ENCODE measurements around the gene CPPED1. TPM values are rescaled to one million over a fixed set of nuclear protein-coding genes. Genes with fewer than 3 reads are reported as not detected.

CPPED1 gene
- total RNA-seq, 1 donor from 2014 or later: 22.1 TPM

DNA sequence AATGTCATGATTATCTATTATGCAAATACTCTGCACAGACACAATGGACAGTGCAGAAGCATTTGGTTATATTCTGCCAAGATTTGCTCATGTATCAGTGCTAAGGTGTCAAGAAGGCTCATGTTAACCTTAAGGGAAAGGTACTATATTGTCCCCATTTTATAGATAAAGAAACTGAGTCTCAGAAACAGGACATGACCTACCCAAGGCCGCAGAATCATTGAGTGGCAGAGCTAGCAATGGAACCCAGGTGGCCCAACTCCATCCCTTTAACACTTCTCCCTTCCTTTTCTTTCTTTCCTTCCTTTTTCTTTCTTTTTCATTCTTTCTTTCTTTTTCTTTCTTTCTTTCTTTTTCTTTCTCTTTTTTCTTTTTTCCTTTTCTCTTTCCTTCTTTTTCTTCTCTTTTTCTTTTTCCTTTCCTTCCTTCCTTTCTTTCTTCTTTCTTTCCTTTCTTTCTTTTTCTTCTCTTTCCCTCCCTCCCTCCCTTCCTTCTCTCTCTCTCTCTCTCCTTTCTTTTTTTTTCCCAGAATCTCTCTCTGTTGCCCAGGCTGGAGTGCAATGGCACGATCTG is 149.8 kb downstream of the CPPED1 start:
- intact Hi-C loops (cut with micrococcal nuclease): no loop called here

DNA sequence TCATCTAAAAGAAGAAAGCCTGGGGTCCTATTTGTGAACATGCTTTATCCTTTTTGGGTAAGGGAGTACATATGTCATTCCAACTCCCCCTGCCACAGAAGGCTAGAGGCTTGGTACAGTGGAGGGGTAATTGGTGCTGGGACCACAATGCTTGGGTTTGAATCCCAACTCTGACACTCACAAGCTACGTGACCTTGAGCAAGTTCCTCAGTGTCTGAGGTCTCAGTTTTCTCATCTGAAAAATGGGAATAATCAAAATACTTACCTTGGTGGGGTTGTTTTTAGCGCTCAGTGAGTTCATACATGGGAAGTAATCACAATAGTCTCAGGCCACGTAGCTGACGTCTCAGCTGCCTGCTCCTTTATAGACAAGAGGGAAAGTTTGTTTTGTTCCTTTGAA is 150.8 kb downstream of the CPPED1 start:
- intact Hi-C loops (cut with micrococcal nuclease): no loop called here

DNA sequence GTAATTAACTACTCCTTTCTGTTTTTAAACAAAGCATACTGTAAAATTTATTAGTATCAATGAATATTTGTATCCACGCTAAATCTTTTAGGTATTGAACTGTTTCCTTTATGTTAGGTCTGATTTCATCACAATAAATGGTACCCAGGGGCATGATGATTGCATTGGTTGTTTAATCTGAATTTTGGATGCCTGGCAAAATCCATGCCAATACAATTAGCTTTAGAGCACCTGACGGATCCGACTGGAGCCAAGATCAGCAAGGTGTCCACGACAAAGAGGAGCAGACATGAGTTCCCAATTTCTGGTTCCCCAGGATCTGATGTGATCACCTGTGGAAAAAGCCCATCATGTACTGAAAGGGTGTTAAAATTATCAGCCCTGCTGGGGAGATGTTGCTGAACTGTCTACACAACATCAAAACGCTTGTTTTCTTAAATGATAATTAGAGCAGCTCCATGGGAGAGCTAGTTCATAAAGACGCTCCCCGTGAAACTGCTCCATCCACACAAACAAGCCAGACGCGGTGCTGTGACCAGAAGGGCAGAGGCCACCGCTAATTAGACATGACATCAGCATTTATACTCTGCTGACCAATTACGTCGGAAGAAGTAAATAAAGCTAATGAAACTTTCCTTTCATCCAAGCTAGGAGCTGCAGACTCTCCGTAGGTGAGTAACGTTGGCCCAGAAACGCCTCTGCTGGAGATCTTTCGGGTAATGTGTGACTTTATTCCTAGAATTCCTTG is 151.7 kb downstream of the CPPED1 start:
- intact Hi-C loops (cut with micrococcal nuclease): no loop called here

DNA sequence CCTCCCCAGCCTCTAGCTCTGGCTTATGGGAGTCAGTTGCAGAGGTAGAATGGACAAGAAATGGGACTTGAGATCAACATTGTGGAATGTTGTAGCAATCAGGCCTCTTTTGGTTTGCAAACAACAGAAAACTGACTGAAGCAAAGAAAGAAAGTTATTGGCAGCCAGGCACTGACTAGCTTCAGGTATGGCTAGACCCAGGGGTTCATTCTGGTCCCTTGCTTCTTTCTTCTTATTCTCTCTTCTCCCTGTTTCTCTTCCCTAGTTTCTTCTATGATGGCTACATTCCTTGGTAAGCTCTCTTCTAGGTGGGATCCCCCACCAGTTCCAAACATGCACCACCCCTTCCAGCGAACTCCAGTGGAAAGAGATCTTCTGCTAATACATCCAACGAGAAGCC is 154.3 kb downstream of the CPPED1 start:
- intact Hi-C loops (cut with micrococcal nuclease): no loop called here

DNA sequence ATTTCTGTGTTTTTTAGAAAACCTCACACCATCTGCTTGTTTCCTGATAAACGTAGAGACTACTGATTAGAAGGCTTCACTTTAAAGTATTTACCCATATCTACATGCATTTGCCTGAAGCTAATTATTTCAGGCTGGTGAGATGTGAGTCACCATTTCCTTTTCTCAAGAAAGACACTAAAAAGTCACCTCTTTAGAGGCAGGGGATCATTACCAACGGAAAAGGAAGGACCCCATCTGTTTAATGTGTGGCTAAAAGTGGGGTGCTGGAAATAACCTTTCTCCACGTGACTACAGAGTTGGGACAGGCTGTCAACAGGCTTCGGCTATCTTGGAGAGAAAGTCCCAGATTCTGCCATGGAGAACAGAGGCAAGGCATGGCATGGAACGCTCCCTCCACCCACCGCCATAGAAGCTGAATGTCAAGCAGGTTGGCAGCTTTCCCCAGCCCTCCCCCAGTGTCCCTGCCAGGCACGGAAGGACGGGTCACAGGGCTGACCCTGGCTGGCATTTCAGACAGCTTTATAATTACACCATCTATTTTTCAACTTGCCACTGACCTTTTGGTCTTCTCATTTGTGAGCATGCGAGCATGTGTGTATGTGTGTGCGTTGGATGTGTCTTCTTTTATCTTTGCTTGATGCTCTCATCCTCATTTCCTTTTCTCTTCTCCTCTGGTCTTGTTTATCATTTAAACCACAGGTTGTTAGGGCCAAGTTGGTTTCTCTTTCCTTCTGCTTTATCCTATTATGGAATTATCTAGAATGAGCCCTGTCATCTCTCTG is 157.0 kb downstream of the CPPED1 start:
- intact Hi-C loops (cut with micrococcal nuclease): loop anchor here (1.0 to 2.0 kb wide), 3 partner anchors 104 to 156 kb away; partner anchors contain the start of gene CPPED1

- intact Hi-C loops (cut with micrococcal nuclease): loop anchor here (1.0 to 2.0 kb wide), 3 partner anchors 104 to 157 kb away; partner anchors contain the start of gene CPPED1
Observed at GRCh38 chr16:12646098-12646489, 157.6 kb downstream of the CPPED1 start.

DNA sequence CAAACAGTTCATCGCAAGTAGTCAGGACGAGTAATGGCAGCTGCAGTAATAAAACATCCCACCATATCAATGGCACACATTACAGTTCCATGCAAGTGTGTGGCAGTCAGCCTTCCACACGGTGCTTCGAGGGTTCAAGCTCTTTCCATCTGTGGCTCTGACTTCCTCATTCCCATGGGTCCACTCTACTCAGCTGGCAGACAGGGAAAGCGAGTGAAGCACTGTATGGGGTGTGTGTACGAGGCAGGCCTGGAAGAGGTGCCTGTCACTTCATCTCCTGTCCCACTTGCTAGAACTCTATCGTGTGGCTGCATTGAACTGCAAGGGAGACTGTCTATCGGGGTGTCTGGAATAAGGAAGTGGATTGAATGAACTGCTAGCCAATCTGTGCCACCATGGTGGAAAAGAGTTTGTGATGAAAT is 160.6 kb downstream of the CPPED1 start:
- intact Hi-C loops (cut with micrococcal nuclease): no loop called here

GRCh38 chr16:12639044-12639443 is 164.6 kb downstream of the CPPED1 start:
- intact Hi-C loops (cut with micrococcal nuclease): no loop called here

- intact Hi-C loops (cut with micrococcal nuclease): no loop called here
Observed at GRCh38 chr16:12637002-12637401, 166.7 kb downstream of the CPPED1 start.

- intact Hi-C loops (cut with micrococcal nuclease): no loop called here
Observed at GRCh38 chr16:12629271-12629670, 174.4 kb downstream of the CPPED1 start.

DNA sequence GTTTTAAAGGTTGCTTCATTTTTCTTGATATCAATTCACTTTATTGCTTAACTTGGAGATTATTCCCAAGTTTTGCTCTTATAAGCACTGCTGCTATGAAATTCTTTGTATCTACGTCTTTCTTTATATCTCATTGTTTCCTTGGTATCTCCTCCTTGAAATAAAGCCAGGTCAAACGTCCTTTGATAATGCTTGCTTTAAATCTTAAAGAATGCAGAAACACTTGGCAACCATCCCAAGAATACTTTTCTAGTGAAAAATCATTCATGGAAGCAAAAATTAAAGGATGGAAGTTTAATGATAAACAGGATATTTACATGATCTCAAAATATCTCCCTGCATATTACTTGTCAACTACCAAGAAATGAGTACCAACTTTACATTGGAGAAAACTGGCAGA is 175.2 kb downstream of the CPPED1 start:
- intact Hi-C loops (cut with micrococcal nuclease): no loop called here

DNA sequence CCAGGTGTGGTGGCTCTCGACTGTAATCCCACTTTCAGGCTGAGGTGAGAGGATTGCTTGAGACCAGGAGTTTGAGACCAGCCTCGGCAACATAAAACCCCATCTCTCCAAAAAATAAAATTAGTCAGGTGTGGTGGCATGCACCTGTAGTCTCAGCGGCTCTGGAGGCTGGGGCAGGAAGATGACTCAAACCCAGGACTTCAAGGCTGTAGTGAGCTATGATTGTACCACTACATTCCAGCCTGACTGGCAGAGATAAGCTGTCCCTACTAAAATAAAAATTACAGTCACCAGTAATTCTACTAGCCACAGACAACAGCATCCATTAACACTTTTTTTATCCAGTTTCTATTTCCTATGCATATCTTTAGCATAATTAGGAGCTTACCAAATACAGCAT is 176.3 kb downstream of the CPPED1 start:
- intact Hi-C loops (cut with micrococcal nuclease): no loop called here

DNA sequence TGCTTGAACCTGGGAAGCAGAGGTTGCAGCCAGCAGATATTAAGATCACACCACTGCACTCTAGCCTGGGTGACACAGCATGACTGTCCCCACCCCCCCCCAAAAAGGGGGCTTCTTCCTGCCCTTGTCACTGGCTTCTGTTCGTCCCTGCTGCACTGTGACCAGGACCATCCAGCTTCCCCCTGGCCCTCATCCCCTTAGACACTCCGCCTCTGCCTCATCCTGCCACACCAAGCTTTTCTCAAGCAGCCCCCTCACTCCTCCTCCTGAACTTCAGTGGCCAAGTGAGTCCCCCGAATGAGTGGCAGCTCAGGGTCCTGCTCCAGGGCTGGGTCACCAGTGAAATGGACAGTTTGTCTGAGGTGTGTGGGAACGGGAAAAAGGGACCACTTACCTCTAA is 177.3 kb downstream of the CPPED1 start:
- intact Hi-C loops (cut with micrococcal nuclease): no loop called here

DNA sequence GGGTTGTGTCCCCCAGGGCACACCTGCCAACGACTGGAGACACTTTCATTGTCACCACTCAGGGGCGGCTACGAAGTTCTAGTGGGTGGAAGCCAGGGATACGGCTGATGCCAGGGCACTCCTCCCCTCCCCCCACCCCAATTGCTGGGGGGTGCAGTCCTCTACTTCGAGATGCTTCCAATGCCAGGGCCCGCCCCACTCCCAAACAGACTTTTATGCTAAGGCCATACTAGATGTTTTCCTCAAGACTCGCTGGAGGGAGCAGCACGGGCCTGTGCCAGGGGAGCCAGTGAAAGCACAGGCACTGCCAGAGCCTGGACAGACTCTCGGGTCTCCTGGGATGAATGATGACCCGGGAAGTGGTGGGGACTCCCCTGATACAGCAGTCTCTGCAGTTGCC is 178.0 kb downstream of the CPPED1 start:
- intact Hi-C loops (cut with micrococcal nuclease): no loop called here

GRCh38 chr16:12625068-12625467 is 178.6 kb downstream of the CPPED1 start:
- intact Hi-C loops (cut with micrococcal nuclease): no loop called here

- intact Hi-C loops (cut with micrococcal nuclease): no loop called here
Observed at GRCh38 chr16:12620150-12620549, 183.5 kb downstream of the CPPED1 start.

GRCh38 chr16:12618515-12618914 is 185.2 kb downstream of the CPPED1 start:
- intact Hi-C loops (cut with micrococcal nuclease): no loop called here

- intact Hi-C loops (cut with micrococcal nuclease): no loop called here
Observed at GRCh38 chr16:12617401-12617819, 186.3 kb downstream of the CPPED1 start.

GRCh38 chr16:12614662-12615278 is 188.9 kb downstream of the CPPED1 start:
- intact Hi-C loops (cut with micrococcal nuclease): no loop called here

DNA sequence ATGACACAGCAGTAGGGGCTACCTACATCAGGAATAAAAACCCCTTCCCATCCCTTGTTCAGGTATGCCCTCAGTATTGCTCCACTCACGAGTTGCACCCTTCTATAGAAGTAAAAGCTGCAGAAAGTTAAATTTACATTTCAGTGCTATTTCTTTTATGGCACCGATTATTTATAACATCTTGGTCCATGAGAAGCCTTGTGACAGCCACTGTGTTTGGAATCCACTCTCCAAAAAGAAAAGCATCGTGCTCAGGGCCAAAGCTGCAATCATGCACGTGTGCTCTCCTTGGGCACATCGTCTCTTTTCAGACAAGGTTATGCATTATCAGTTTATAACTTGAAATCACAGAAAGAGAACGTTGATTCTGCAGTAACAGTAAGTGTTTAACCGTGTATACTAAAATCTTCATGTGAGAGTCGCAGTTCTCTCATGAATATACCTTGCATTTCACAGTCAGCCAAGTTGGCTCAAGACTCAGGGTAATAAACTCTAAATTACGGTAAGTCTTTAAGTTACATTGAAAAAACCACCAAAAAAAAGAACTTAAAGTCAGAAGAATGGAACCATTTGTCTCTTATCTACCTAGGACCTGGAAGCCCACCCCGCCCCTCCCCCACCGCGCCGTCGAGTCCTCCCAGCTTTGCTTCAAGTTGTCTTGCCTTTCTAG is 189.6 kb downstream of the CPPED1 start:
- intact Hi-C loops (cut with micrococcal nuclease): no loop called here
